CMK (cell line): Measurements from ENCODE around the gene SLC7A14.

Experiments
- DNase-seq: peaks from one replicate; pipeline ENCODE4 v3.0.0-alpha.2; 2010; ENCODE audit warnings: low read depth

The SLC7A14 gene

DNA sequence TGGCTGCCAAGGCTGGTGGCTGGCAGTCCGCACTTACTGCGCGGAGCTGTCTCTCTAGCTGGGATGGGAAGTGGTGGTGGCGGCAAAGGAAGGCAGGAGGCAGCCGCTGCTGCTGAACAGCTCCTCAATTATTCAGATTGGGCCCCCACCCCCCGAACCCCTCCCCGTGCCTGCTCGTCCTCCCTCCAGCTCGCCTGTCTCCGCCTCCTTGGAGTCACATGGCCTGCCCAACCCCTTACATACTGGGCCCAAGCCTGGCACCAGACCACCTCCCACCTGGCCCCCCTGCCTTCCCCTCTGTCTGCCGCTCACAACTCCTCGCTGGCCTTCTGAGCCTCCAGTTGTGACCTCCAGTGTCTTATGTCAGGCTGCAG lies at the start of gene SLC7A14:
Gene SLC7A14 (minus strand): TSS at position 139 of the 374 bp plus-strand sequence. CDS start 59,139 bp downstream, outside the sequence.
- no peak for DNase-seq

DNA sequence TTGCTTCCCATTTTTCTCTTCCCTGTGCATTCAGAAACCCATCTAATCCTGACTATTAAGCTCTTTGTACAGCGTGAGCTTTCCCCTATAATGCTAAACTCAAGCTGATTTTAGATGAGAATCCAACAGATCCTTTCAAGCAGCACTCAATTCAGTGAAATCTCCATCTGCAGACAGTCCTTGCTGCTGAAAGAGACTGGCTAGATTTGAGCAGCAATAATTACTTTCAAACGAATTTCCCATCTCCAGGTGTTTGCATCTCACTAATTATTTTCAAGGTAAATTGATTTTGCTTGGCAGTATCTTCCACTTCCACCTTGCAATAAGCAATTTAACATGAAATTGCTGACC lies 49.5 kb upstream of the SLC7A14 start:
- DNase-seq, result no peak

DNA sequence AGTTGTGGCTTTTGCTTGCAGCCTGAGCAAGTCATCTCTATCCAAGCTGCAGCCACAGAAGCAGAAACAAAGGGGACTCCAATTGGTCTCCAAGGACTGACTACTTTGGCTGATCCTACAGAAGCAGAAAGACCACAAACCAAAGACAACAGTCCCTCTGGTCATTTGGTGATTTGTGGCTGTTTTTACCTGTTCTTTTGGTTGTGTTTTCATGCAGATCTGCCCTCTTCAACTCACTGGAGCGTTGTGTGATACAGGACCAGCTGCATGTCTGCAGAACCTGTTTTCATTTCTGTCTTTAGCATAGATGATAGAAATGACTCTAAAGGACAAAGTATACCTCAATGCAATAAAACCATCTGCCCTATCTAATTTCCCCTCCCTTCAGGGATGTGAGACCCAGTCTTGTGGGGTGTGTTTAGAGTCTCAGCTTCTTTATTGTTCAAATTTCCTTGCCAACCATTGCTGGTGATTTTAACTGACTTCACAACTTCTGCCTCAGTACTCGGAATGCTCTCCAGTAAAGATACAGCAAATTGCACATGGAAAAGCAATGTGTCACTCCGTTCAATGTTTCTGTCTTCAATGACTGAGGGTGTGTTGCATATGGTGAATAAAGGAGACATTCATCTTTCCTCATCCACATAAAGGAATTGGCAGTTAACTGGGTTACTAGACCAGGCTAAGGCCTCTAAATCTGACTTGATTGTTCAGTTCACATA lies 48.9 kb upstream of the SLC7A14 start:
- DNase-seq, result no peak

DNA sequence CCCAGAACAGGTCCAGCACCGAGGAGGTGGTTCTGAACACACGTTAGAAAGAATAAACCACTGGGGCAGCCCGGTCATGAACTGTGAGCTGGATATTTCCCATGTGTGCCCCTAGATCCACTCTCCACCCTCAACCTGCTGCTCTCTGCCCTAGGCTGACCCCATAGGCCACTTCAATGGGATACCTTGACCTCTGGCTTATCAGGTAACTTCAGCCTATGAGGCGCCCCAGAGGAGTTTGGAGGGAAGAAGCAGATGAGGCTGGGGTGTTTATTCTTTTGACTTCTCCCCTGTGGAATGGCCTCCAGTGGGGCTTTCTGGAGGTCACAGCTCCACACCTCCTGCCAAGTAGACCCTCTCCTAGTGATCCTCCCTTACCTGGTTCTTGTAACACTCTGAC lies 47.7 kb upstream of the SLC7A14 start:
- no peak for DNase-seq

DNA sequence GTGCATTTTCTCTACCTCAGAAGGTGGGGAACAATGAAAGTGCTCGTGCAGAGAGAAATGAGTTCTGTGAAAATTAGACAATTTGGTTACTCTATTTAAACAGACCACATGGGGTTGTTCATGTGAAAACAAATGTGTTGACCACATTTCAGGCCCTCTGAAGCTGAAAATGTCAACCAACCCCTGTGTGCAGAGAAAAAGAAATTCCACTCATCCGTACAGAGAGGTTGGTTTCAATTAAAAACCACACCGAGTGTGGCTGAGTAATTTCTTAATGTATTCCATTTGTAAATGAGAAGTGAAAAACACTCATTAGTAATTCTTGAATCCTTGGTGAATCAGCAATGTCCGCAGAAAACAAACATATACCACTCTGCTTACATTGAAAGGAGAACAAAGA lies 46.9 kb upstream of the SLC7A14 start:
- DNase-seq, result no peak

DNA sequence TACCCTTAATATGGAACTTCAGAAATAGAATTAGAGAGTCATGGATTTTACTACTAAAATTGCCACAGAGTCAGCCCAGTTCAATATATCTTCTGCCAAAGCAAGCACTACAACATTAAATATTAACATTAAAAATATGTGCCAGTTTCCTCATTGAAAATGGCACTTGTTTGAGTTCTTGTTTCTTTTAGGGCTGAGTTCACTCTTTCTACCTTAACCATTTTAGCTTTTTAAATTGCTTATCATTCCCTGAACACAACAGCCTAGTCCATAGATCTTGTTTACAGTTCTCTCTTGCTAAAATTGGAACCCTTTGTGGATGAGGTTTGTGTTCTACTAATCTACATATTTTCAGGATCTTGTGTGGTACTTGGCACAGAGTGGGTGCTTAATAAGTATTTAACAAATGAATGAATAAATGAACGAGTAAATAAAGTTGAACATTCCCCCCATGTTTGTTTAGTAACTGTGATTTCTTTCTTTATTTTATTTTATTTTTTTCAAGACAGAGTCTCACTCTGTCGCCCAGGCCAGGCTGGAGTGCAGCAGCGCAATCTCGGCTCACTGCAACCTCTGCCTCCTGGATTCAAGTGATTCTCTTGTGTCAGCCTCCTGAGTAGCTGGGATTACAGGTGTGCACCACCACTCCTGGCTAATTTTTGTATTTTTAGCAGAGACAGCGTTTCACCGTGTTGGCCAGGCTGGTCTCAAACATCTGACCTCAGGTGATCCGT lies 46.0 kb upstream of the SLC7A14 start:
- DNase-seq, result no peak

DNA sequence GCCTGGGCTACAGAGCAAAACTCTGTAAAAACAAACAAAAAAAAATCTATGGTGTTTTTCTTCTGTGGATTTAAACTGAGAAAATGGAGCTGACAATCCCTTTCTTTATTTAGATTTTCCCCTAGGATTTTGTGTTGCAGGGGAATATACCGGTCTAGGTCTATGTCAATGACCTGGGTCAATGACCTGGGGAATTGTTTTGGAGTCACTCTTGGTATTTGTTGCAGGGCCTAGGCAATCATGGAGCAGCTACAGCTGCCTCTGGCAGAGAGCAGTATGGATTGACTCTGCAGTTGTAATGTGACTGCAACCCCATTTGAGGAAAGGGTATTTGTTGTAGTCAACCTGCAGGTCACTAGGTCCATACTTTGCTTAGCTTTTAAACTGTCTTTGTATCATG lies 37.6 kb upstream of the SLC7A14 start:
- DNase-seq, result no peak

DNA sequence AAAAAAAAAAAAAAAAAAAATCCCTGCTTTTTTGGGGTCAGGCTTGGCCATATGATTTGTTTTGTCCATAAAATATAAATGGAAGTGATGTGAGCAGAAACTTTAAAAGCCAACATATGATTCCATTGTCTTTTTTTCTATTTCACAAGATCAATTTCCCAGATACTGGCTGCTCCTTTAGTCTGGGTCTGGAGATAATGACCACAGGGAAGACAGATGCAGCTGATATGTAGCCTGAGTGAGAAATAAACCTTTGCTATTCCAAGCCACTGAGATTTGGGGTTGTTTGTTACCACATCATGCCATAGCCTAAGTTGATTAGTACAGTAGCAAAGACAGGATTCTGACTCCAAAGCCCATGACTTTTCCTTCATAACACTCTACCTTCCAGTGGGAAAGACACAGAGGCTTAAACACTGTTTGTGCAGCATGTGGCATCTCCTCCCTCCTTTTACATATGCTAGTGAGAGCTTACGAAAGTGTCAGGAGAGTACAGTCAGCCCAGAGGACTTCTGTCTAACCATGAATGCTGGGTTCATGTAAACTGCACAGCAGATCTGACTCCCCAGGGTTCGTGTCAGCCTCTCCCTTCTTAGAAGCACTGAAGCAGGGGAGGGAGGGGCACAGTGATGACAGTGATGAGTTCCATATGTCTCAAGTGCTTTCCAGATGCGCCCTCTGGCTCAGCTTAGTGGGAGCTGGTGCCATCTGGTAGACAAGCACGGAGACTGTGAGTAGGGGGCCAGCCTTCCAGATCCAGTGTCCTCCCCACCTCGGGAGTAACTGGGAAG lies 36.7 kb upstream of the SLC7A14 start:
- DNase-seq, result no peak

DNA sequence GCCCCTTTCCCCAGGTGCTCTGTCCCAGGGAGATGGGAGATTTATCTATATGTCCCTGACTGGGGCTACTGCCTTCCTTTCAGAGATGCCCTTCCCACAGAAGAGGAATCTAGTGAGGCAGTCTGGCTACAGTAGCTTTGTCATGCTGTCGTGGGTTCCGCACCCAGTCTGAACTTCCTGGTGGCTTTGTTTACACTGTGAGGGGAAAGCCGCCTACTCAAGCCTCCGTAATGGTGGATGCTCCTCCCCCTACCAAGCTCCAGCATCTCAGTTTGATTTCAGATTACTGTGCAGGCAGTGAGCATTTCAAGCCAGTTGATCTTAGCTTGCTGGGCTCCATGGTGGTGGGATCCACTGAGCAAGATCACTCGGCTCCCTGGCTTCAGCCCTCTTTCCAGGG lies 35.4 kb upstream of the SLC7A14 start:
- no peak for DNase-seq

DNA sequence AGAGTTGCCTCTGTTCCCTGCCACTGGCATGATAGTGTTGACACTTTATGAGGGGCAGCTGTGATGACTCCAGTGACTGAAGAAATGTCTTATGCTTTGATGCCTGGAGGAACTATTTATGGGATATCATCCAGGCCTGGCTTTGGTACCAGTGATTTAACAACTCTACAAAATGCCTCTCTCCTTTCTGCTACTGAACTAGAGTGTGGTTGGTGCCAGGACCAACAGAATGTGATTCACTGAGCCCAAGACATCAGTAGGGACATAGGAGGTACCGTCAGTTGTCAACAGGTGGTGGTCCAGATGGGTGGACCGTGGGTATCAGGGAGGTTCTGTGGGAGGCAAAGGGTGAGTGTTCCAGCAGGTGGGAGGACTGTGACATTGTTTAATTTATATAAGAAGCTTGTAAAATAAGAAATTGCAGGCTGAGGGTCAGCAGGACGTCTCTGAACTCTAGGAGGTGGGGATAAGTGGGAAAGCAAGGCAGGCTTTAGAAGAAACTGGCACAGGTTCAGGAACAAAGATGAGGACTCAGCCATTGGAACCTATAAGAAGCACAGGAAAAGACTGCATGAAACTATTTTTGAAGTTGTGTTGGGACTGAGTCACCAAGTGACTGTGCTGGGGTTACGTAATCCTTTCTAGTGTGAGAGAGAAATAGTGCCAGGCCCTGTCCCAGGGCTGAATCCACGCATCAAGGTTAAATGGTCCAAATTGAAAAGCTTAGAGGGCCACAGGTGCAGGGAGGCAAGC lies 28.5 kb upstream of the SLC7A14 start:
- DNase-seq, result no peak

DNA sequence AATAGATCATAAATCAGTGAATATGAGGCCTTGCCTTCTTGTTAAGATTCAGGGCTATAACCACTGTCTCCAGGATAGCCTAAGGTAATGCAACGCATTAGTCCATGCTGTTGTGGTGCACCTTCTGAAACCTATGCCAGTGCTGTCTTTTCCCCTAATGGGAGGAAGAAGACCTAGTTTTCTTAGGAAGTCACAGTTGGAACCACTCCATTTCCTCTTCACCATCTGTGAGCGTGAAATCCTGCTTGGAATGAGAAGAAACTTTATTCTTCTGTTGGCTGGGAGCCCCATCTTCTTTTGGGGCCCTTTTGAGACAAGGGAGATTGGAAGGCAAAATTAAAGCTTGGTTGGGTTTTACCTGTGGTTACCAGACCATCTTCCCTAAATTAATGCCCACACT lies 25.9 kb upstream of the SLC7A14 start:
- no peak for DNase-seq

DNA sequence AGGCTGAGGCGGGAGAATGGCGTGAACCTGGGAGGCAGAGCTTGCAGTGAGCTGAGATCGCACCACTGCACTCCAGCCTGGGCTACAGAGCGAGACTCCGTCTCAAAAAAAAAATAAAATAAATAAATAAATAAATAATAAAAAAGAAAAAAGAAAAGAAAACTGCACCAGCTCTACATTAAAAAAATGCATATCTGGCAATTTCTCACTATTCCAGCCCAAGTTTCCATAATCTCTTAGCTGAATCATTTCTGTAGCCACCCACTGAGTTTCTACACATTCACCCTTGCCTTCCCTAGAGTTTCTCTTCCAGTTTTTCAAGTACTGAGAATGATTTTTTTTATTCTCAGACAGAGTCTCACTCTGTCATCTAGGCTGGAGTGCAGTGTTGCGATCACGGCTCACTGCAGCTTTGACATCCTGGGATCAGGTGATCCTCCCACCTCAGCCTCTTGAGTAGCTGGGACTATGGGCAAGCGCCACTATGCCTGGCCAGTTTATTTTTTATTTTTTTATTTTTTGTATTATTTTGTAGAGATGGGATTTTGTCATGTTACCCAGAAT lies 24.5 kb upstream of the SLC7A14 start:
- no peak for DNase-seq

DNA sequence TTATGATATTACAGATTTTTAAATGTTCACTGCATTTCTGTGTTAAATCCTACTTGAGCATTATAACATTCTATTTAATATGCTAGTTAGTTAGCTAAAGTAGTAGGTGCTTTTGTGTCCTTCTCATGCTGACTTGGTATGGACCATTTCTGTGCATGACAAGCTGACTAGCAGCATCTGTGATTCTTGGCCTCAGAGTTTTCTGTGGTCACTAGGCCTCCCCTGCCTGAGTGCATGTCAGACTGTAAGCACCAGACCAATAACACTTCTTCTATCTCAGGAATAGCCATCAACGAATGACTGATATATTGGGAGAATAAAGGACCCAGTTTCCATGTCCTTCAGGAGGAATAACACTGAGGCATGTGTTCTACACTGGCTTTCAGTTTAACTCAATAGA lies 22.6 kb upstream of the SLC7A14 start:
- DNase-seq, result no peak

DNA sequence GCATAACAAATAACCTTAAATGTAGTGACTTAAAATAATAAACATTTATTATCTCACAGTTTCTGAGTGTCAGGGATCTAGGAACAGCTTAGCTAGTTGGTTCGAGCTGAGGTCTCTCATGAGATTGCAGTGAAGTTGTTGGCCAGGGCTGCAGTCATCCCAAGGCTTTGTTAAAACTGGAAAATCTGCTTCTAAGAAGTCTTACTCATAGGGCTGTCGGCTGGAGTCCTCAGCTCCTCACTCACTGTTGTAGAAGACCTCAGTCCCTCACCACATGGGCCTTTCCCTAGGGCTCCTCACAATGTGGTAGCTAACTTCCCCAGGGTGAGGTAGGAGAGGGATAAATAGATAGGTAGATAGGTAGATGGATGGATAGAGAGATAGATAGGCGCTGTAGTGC lies 20.8 kb upstream of the SLC7A14 start:
- no peak for DNase-seq

DNA sequence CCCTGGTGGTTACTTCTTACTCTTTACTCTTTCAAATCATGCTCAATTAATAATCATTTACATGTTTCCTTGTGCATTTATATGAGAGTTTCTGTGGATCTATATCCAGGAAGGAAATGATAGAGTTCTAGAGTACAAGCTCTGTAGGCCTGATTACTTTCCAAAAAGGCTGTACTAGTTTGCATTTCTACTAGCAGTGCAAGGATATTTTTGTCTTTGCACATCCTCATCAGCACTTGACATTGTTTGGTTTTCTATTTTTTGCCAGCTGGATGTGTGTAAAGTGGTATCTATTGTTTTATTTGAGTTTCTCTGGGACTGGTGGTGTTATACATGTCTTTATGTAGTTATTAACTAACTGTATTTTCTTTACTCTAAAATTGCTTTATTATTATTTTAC lies 19.6 kb upstream of the SLC7A14 start:
- DNase-seq, result no peak

DNA sequence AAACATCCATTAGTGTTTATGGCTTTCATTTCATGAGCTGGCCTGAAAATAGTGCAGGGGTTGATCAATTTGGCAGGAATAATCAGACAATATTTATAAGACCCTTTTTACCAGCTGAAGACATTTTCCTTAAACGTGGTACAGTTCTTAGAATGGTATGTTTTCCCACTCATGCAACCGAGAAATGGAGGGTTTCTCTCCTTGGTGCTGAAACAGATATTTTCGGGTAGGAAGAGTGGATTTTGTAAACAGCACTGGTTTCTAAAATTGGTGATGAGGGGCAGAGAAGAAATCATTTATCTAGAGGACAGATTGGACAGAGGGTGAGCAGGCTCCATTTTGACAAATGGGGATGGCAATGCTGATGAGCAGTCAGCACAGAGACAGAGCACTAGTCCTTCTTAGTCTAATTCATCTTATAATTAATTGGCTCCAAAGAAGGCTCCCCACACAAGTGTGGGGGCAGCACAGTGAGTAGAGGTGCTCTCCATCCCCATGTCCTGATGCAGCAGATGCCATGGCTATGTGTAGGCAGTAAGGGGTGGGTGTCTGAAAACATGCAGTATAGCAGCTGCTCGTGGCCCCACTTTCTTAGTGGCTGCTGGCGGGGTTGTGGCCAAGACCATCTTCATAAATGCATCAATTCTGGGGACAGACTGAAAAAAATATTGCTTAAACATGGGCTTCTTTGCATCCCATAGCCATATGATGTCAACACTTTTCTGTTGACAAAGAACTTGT lies 18.1 kb upstream of the SLC7A14 start:
- DNase-seq, result no peak

DNA sequence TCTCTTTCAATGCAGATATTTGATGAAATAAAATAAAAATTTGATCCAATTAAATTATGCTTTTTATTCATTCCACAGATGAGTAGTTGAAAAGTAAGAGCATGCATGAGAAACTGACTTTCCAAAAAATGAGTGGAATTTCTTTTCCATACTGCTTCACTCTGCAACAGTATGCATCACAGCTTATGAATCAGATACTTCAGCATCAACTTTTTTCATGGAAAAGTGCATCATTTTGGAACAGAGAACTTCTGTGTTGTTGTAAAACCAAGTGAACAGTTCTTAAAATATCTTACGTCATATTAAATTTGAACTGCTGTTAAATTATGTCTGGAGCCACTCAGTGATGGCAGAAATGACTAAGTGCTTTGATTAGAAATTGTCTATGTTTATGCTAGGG lies 16.7 kb upstream of the SLC7A14 start:
- DNase-seq, result no peak

DNA sequence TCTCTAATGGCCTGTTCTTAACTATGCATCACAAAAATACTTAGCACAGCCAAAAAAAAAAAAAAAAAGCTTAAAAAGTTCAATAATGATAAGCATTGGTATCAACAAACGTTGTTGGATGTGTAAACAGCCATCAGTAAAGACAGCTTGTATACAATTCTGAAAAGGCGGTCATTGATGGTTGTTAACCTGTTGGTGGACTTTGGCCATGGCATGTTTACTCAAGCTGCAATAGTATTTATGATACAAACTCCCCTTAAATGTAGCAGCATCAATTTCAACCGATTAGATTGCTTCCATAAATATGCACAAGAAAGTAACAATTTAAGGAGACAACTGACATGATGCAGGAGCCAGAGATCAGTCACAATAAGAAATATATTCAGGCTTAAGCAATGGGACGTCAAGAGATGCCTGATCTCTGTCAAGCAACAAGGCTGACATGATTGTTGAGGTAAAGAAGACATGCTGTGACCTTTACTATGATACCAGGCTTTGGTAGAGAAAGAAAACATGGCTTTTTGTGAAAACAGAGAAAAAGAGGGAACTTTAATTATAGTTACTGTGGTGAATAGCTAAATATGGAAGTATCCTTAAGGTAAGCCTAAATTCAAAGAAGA lies 14.2 kb upstream of the SLC7A14 start:
- no peak for DNase-seq

DNA sequence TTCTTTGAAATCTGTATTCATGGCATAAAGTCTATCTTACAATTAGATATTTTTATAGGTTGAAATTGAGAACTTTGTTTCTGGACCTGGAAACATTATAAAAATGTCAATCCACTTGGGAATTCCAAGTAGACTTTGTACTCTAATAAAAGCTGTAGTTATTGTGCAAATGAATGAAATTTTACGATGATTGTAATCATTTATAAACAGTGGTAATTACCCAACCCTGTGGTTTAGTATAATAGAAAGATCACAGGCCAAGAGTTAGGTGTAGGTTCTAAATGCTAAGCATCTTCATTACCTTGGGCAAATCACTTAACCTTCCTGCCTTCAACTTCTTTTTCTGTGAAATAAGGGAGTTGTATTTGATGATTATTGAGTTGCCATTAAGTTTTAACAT lies 13.2 kb upstream of the SLC7A14 start:
- DNase-seq, result no peak

DNA sequence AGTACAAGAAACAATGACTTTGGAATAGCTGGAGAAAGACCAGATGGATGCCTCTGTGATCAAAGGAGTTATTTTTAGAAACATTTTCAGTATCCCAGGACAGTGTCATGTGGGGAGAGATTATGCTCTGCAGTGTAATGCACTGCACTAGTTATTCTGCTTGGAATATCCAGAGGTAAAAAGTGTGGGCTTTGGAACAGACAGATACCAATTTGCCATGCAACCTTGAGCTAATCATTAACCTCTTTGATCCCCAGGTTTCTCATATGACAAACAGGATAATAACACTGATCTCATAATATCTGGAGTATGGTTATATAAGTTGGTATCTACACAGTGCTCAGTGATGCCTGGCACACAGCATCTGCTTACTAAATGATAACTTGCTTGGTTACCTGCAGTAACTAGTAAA lies 12.2 kb upstream of the SLC7A14 start:
- DNase-seq, result no peak

DNA sequence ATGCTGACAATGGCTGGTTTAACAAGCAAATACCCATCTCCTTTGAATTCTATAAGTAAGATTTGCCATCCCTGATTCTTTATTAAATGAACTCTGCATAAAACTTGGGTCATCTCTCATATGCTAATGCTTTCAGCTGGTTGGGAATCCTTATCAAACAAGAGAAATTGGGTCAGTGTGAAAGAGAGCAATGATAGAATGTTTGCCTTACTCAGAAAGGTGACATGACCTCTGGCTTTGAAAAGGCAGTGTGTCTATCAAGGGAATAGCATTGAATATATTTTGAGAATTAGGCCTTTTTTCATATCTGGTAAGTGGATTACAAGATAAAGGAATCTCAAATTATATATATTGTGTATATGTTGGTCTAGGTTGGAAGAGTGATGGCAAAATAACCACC lies 8.7 kb upstream of the SLC7A14 start:
- DNase-seq, result no peak
